Liver (tissue), 3 donors: ENCODE results near the gene GLIPR1L2.

Experiments used
- CTCF ChIP-seq: fragments of 150-350 bp; IDR thresholded peaks from 2 replicates; pipeline ENCODE4 v1.5.1; 2017; ENCODE audit warnings: improper control_type of control experiment, low read depth, low read length; ENCODE audit not compliant: missing input control
- GABPA ChIP-seq, 2 donors: IDR thresholded peaks in 1 of 2; conservative IDR thresholded peaks in 1 of 2; 2 replicates each; pipeline ENCODE4 v1.6.1; 2016; ENCODE audit warnings: antibody characterized with exemption in 2 of 2, mild to moderate bottlenecking in 1 of 2, moderate library complexity in 1 of 2
- RAD21 ChIP-seq, 2 donors: IDR thresholded peaks; 2 replicates each; pipeline ENCODE4 v1.6.1; 2016; ENCODE audit warnings: antibody characterized with exemption in 2 of 2, mild to moderate bottlenecking in 2 of 2
- REST ChIP-seq: IDR thresholded peaks from 2 replicates; pipeline ENCODE4 v1.6.1; 2016; ENCODE audit warnings: antibody characterized with exemption, mild to moderate bottlenecking
- donor health status: healthy.
- donor health status: healthy.

- TF ChIP-seq CTCF (no peak), GABPA (IDR thresholded peaks at IDR 0.05 in 1 of 2, conservative IDR thresholded peaks at IDR 0.05 in 1 of 2) (no peak), RAD21 (IDR thresholded peaks at IDR 0.05) (no peak), REST (no peak)
Measured at GRCh38 chr12:75444429-75445136, 53.7 kb downstream of the GLIPR1L2 start.
